GM12872 (cell line): ENCODE data around the gene ABCC4.

Source experiments
- TF ChIP-seq, protein P1 (sequence below): IDR thresholded peaks from 3 replicates; pipeline ENCODE4 v1.5.1; 2011; ENCODE audit warnings: low read depth, mild to moderate bottlenecking, low read length, moderate library complexity; ENCODE audit not compliant: insufficient read depth

The ABCC4 gene

DNA sequence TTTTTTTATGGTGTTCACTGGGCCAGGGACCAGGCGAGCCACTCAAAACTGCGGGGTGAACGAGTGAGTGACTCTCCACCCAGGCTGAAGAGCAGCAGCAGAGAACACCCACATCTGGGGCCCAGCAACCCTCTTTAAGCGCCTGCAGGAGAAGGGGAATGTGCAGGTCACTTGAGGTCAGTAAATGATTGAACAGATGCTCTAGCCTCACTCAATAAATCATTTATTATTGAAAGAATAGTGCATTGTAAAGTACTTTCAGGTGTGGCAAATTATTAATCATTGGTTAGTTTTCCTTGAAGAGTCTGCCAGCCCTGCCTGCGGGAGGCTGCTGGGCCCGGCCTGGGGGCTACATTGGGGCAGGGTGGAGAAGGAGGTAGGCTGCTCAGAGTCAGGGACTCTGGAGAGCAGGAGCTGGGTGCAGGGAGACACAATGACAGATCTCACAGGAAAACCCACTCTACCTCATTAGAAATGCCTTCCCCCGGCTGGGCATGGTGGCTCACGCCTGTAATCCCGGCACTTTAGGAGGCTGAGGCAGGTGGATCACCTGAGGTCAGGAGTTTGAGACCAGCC, 42.5 kb downstream of the ABCC4 start:
- TF ChIP-seq, protein P1, sequence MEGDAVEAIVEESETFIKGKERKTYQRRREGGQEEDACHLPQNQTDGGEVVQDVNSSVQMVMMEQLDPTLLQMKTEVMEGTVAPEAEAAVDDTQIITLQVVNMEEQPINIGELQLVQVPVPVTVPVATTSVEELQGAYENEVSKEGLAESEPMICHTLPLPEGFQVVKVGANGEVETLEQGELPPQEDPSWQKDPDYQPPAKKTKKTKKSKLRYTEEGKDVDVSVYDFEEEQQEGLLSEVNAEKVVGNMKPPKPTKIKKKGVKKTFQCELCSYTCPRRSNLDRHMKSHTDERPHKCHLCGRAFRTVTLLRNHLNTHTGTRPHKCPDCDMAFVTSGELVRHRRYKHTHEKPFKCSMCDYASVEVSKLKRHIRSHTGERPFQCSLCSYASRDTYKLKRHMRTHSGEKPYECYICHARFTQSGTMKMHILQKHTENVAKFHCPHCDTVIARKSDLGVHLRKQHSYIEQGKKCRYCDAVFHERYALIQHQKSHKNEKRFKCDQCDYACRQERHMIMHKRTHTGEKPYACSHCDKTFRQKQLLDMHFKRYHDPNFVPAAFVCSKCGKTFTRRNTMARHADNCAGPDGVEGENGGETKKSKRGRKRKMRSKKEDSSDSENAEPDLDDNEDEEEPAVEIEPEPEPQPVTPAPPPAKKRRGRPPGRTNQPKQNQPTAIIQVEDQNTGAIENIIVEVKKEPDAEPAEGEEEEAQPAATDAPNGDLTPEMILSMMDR: no peak

DNA sequence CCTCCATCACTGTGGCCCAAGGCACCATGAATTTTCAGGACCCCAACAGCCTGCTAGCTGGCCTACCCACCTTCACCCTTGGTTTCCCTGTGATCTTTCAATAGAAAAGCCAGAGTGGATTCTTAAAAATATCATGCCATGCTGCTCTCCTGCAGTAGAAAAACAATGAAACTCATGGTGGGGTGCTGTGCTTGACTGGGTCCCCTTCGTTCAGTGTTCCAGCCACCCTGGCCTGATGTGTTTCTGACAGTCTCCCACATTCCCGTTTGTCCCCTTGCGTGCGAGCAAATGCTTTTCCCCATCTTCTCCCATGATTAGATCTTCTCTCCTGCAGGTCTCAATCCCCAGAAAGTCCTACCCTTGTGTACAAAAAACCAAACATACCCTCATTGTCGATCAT, 43.2 kb downstream of the ABCC4 start:
- TF ChIP-seq, protein P1: no peak

DNA sequence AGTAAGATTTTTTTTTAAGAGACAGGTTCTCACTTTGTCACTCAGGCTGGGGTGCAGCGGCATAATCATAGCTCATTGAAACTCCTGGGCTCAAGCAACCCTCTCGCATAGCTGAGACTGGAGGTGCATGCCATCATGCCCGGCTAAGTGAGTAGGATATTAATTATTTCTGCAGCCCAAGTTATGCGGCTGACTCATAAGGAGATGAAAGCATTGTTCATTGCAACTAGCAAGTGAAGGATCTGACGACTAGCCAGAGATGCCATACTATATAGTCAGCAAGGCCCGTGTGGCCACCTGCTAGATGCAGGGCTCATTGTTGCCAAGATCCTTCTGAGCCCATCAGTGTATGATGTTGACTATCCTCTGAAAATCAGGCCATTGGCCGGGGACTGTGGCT, 45.2 kb downstream of the ABCC4 start:
- TF ChIP-seq, protein P1: no peak

DNA sequence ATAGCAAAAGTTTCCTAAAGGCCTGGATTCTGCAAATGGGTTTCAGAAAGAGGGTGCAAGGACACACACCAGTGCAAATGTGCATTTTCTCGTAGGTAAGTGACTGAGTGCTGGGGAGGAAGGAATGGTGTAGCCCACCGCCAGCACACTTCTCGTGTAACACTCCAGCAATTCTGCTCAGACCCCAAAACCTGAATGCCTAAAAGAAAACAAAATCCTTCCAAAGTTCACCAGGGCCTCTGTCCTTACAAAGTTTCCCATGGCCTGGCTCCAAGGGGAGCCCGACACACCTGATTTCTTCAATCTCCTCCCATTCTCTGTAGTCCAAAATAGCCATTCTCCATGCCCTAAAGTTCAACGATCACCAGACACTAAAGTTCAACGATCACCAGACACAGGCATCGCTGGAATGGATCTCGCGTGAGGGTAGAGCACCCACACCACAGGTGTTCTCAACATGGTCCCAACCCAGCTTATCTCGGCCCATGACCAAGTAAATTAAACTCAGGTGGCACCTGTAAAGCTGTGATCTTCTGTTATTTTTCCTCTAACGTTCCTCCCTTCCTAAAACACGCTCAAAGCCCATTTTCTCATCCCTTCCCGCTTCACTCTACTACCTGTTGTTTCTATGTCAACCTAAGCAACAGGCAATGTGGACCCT, 46.0 kb downstream of the ABCC4 start:
- TF ChIP-seq, protein P1: no peak

DNA sequence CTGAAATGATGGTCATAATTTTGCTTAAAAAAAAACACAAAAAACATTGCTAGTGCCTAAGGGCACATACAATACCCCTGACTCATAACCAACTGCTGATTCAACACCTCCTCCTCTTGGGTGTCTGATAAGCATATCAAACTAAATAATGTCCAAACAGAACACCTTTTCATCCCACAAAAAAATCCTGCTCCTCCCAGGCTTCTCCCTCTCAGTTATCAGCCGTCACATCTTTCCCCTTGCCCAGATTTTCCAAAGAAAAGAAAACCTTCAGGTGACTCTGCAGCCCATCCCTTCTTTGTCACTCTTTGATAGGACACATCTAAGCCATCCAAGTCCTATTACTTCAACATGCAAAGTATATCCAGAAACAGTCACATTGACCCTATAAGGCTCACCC, 46.9 kb downstream of the ABCC4 start:
- TF ChIP-seq, protein P1: no peak

DNA sequence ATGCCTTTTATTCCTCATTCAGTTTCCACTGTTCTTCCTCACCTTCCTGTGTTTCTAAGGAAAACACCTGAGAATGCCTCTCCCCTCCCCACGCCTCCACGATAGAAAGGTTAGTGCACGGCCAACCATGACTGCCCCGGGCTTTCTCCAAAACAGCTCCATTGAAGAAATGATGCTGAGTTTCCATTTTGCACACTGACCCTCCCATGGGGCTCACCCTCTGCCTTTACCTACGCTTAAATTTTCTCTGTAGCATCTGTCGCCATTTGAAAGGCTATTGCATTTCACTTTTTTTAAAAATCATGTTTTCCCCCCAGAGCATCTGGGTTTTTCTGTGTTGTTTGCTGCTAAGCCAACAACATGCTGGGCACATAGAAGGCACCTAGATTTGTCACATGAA, 48.2 kb downstream of the ABCC4 start:
- TF ChIP-seq, protein P1: no peak

DNA sequence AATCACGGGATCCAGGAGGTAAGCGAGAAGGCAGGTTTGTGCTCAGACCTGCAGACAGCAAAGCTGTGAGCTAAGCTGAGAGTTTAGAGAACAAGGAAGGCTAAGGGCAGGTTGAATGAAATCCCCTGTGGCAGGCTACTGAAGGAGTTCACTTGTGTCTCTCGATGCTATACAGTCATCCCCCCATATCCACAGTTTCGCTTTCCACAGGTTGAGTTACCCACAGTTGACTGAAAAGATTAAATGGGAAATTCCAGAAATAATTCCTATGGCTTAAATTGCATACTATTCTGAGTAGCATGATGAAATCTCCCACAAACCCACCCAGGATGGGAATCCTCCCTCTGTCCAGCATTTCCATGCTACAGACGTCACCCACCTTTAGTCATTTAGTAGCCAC, 49.6 kb downstream of the ABCC4 start:
- TF ChIP-seq, protein P1: no peak
